Measurements from ENCODE around the gene NEGR1.

The NEGR1 gene

GRCh38 chr1:72062584-72062983 is 219.8 kb downstream of the NEGR1 start:
- Mint-ChIP-seq H3K4me1 (no peaks in the 10 kb centered on the region), H3K27me3 (no peaks in the 10 kb centered on the region), H3K4me3 (no peak overlapping the region), H3K27ac (no peak overlapping the region), H3K36me3 (no peaks in the 10 kb centered on the region), H3K9me3 (no peaks in the 10 kb centered on the region)
- CTCF ChIA-PET: no interaction called here
- no peak for DNase-seq

- Mint-ChIP-seq H3K27ac (no peak overlapping the region), H3K27me3 (no peaks in the 10 kb centered on the region), H3K4me1 (no peaks in the 10 kb centered on the region), H3K9me3 (no peaks in the 10 kb centered on the region), H3K4me3 (no peak overlapping the region), H3K36me3 (no peaks in the 10 kb centered on the region)
- no peak for DNase-seq
- CTCF ChIA-PET: no interaction called here
Measured at GRCh38 chr1:72060466-72061245, 221.7 kb downstream of the NEGR1 start.

GRCh38 chr1:72056516-72056915 is 225.8 kb downstream of the NEGR1 start:
- Mint-ChIP-seq H3K4me1 (no peaks in the 10 kb centered on the region), H3K36me3 (no peaks in the 10 kb centered on the region), H3K9me3 (no peaks in the 10 kb centered on the region), H3K4me3 (no peak overlapping the region), H3K27me3 (no peaks in the 10 kb centered on the region), H3K27ac (no peak overlapping the region)
- CTCF ChIA-PET: no interaction called here
- DNase-seq: no peak

GRCh38 chr1:72051538-72051937 is 230.8 kb downstream of the NEGR1 start:
- no peaks in the 10 kb centered on the region for H3K27me3 Mint-ChIP-seq
- no peaks in the 10 kb centered on the region for H3K4me1 Mint-ChIP-seq
- no peak overlapping the region for H3K4me3 Mint-ChIP-seq
- no peak for DNase-seq
- no peak overlapping the region for H3K27ac Mint-ChIP-seq
- H3K36me3 Mint-ChIP-seq: no peaks in the 10 kb centered on the region
- CTCF ChIA-PET: no interaction called here
- H3K9me3 Mint-ChIP-seq: no peaks in the 10 kb centered on the region

- DNase-seq: no peak
- CTCF ChIA-PET: no interaction called here
Measured at GRCh38 chr1:72050551-72050950, 231.8 kb downstream of the NEGR1 start.

GRCh38 chr1:72037745-72038343 is 244.5 kb downstream of the NEGR1 start:
- Mint-ChIP-seq H3K36me3 (no peaks in the 10 kb centered on the region), H3K4me3 (no peak overlapping the region), H3K4me1 (no peaks in the 10 kb centered on the region), H3K27me3 (no peaks in the 10 kb centered on the region), H3K9me3 (no peaks in the 10 kb centered on the region), H3K27ac (no peak overlapping the region)
- no peak for DNase-seq
- CTCF ChIA-PET: interaction anchor here (0.6 to 0.7 kb wide), 3 partner anchors 50 to 934 kb away, joined by 3 to 4 read pairs (median 3); no protein-coding TSS in a partner anchor

More at GRCh38 chr1:72050551-72050950, 231.8 kb downstream of the NEGR1 start:
- H3K4me1 Mint-ChIP-seq: no peaks in the 10 kb centered on the region
- no peaks in the 10 kb centered on the region for H3K27me3 Mint-ChIP-seq
- no peak overlapping the region for H3K4me3 Mint-ChIP-seq
- no peak overlapping the region for H3K27ac Mint-ChIP-seq
- H3K36me3 Mint-ChIP-seq: no peaks in the 10 kb centered on the region
- no peaks in the 10 kb centered on the region for H3K9me3 Mint-ChIP-seq

GRCh38 chr1:72034827-72035226 is 247.5 kb downstream of the NEGR1 start:
- Mint-ChIP-seq H3K4me3 (no peak overlapping the region), H3K4me1 (no peaks in the 10 kb centered on the region), H3K9me3 (no peaks in the 10 kb centered on the region), H3K36me3 (no peaks in the 10 kb centered on the region), H3K27ac (no peak overlapping the region), H3K27me3 (no peaks in the 10 kb centered on the region)
- CTCF ChIA-PET: no interaction called here
- DNase-seq: no peak

DNA sequence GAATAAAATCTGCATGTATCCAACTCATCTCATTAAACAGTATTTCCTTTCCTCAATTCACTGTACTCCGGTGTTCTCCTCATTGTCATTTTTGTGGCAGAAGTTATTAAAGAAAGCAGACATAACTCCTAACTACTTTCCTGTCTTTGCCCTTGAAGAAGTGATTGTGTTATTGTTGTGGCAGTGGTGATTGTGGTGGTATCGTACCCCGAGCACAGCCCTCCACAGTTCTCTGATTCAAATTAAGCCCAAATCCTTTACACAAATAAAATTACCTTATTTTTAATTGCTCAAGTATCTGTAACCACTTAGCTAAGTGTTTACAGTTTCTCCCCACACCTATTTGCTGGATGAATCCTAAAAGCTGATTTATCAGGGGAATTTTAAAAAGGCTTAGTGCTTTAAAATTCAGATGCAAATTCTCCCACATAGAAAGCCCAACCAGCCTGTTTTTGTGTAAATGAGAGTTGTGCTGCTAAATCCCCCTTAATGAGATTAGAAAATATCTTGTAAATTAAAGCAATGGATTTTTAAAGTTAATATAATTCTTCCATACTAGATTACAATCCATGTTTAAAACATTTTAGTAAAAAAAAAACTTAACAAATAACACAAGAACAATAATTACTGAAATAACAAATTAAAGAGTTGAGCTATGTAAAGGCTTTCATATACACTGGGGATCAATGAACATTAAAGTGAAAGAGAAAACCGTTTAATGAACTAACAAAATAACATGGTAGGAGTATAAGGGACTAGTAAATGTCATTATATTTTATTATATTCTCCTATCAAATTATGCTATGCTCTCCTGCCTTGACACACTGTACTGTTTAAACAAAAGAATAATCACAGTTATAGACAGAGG is 259.0 kb downstream of the NEGR1 start:
- CTCF ChIA-PET: no interaction called here
- no peaks in the 10 kb centered on the region for H3K9me3 Mint-ChIP-seq
- H3K4me1 Mint-ChIP-seq: no peaks in the 10 kb centered on the region
- H3K27me3 Mint-ChIP-seq: no peaks in the 10 kb centered on the region
- no peak for DNase-seq
- H3K4me3 Mint-ChIP-seq: no peak overlapping the region
- H3K36me3 Mint-ChIP-seq: no peaks in the 10 kb centered on the region
- H3K27ac Mint-ChIP-seq: no peak overlapping the region

DNA sequence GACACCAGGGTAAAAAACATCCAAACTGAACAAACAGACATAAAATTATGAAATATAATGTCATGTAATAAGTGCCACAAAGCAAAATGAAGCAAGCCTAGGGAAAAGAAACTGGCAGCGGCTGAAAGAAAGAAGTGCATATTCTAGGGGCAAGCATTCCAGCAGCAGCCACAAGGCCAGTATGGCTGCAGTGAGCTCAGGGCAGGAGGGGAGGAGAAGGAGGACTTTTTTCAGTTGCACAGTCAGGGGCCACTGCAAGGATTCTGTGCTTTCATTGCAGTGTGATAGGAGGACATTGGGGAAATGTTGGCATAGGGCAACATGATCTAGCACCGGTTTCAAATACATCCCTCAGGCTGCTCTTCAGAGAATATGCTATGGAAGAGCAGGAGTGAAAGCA is 263.8 kb downstream of the NEGR1 start:
- no peak overlapping the region for H3K27ac Mint-ChIP-seq
- H3K4me3 Mint-ChIP-seq: no peak overlapping the region
- CTCF ChIA-PET: no interaction called here
- no peaks in the 10 kb centered on the region for H3K4me1 Mint-ChIP-seq
- no peaks in the 10 kb centered on the region for H3K27me3 Mint-ChIP-seq
- H3K36me3 Mint-ChIP-seq: no peaks in the 10 kb centered on the region
- no peak for DNase-seq
- no peaks in the 10 kb centered on the region for H3K9me3 Mint-ChIP-seq

DNA sequence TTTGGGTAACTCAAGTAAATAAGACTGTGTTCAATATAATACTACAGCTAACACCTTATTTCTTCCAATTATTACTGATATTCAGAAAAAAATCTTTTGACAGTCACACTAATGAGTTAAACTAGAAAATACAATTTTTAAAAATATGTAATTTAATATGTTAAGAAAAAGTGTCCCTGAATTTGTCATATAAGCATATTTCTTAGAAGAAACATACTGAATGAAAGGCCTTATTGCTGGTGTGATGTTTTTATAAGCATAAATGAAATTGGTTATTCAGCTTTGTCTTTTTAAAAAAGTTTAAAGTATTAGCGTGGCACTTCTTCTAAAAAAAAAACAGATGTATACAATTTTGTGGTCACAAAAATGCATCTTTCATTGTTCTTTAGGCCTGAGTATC is 267.3 kb downstream of the NEGR1 start:
- Mint-ChIP-seq H3K27me3 (no peaks in the 10 kb centered on the region), H3K9me3 (no peaks in the 10 kb centered on the region), H3K27ac (no peak overlapping the region), H3K36me3 (no peaks in the 10 kb centered on the region), H3K4me3 (no peak overlapping the region), H3K4me1 (no peaks in the 10 kb centered on the region)
- CTCF ChIA-PET: interaction anchor here (1.2 kb wide), 1 partner anchor 10 kb away, joined by 3 read pairs; no protein-coding TSS in a partner anchor
- no peak for DNase-seq

DNA sequence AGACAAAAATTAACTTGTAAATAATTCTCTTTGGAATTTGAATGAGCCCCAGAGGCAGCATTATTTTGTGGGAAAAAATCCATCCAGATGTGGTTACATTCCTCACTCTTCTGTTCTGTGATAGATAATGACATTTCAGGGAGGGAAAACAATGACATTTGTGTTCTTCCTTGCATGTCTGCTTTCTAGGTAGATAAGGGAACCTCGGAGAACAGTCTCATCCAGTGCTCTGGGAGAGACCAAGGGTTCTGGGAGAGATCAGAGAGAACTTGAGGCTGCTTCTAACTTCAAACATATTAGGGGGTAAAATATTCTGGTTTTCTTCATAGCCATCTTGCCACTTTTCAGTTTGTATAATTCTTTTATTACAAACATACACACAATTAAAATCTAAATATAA is 269.2 kb downstream of the NEGR1 start:
- no peaks in the 10 kb centered on the region for H3K9me3 Mint-ChIP-seq
- CTCF ChIA-PET: no interaction called here
- no peaks in the 10 kb centered on the region for H3K27me3 Mint-ChIP-seq

DNA sequence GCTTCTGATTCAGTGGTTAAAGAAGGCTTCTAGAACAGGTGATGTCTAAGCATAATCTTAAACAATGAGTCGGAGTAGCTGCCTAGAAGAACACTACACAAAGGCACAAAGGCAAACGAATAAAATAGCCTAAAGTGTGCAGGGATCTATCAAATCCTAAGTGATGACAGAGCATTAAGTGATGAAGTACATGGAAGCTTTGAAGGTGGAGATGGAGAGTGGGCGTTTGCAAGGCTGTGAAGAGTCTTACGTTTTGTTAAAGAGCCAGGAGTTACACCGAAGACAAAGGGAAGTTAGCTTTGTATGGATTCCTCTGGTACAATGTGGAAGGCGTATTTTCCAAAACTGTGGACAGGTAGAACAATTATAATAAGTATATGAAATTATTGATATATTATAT is 270.6 kb downstream of the NEGR1 start:
- H3K36me3 Mint-ChIP-seq: no peaks in the 10 kb centered on the region

More for the DNA sequence above, 269.2 kb downstream of the NEGR1 start:
- Mint-ChIP-seq H3K4me1 (no peaks in the 10 kb centered on the region), H3K4me3 (no peak overlapping the region), H3K27ac (no peak overlapping the region), H3K36me3 (no peaks in the 10 kb centered on the region)
- DNase-seq: no peak

DNA sequence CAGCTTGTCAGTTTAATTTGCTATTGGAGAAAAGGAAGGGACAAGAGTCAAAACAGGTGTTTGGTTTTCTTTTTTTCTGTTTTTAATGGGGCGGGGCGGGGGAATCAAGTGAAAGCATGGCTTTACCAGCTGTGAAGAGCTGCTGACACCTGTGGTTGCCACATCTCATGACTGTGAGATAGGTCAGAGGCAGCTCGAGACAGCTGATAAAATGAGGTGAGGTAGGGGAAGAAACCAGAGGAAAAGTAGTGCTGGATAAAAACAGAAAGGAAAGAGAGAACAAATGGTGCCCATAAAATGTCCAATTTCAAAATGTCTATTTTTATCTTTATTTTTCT is 272.3 kb downstream of the NEGR1 start:
- no peak for DNase-seq
- H3K27ac Mint-ChIP-seq: no peak overlapping the region
- H3K4me1 Mint-ChIP-seq: no peaks in the 10 kb centered on the region
- no peaks in the 10 kb centered on the region for H3K9me3 Mint-ChIP-seq
- no peaks in the 10 kb centered on the region for H3K36me3 Mint-ChIP-seq
- CTCF ChIA-PET: no interaction called here
- H3K27me3 Mint-ChIP-seq: no peaks in the 10 kb centered on the region
- no peak overlapping the region for H3K4me3 Mint-ChIP-seq

More for the DNA sequence above, 270.6 kb downstream of the NEGR1 start:
- no peaks in the 10 kb centered on the region for H3K4me1 Mint-ChIP-seq
- H3K27me3 Mint-ChIP-seq: no peaks in the 10 kb centered on the region
- CTCF ChIA-PET: no interaction called here
- no peak overlapping the region for H3K27ac Mint-ChIP-seq
- H3K9me3 Mint-ChIP-seq: no peaks in the 10 kb centered on the region
- no peak for DNase-seq
- no peak overlapping the region for H3K4me3 Mint-ChIP-seq

GRCh38 chr1:72009173-72010093 is 272.9 kb downstream of the NEGR1 start:
- no peak for DNase-seq
- Mint-ChIP-seq H3K36me3 (no peaks in the 10 kb centered on the region), H3K4me3 (no peak overlapping the region), H3K9me3 (no peaks in the 10 kb centered on the region), H3K4me1 (no peaks in the 10 kb centered on the region), H3K27me3 (no peaks in the 10 kb centered on the region), H3K27ac (no peak overlapping the region)
- CTCF ChIA-PET: no interaction called here

Data from activated naive CD4-positive, alpha-beta T cell treated with anti-CD3 and anti-CD28 coated beads, Interleukin-2, amount 10 ng/mL, durations not matched to agents 7 days and 5 days (primary cell).